DMS 273 treated with DMSO at 0.1 percent for 48 hours (cell line): ENCODE measurements around the gene EPS15.

ENCODE experiments used
- DNase-seq: peaks from one replicate; lab custom pipeline; 2025; lab: John Stamatoyannopoulos, UW

The EPS15 gene

DNA sequence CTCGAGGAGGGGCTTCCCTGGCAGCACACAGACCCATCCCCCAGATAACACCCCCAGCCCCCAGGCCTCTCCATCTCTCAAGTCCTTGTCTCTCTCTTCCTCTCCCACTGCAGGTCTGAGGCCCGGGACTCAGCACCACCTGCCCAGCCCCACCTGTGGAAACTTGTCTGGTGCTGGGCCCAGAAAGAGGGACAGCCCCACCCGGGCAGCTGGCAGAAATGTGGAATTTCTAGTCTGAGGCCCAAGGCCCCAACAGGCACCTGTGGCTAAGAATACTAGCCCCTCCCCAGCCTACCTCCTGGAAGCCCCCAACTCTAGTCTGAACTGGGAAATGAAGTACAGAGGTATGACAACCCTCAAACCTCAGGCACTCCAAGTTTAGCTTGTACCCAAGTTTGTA lies 204.1 kb downstream of the EPS15 start:
- DNase-seq: no peak

DNA sequence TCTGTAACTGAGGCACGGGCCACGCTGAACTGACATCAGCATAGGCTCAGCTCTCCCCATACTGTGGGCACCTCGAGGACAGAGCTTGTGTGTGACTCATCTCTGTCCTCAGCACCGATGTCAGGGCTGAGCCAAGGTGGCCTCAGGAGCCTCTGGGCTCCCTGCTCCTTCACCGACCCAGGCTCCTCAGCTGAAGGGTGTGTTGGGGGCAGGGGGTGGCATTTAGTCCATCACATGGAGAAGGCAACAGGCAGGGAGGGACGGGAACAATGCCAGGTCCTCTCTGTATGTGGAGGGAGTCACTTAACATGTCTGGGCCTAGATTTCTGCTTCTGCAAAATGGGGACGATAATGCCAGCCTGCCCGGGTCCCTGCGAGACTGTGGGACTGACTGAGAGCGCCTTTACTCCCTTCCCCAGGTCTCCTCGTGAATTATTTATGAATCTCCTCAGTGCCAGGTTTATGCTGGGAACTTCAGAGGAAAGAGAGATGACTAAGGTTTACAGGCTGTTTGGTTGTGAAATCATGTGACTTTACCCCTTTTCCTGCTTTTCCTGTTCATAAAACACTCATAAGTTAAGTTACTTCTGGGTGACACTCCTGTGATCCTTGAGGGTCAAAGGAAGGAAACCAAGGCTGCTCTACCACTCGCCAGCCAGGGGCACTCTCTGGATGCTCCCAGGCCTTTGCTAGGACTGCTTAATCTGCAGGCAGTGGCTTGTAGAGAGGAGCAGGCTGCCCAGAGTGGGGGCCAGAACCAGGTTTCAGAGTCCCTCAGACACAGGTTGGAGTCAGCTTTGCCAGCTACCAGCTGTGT lies 204.9 kb downstream of the EPS15 start:
- DNase-seq: peak; percentile 34

DNA sequence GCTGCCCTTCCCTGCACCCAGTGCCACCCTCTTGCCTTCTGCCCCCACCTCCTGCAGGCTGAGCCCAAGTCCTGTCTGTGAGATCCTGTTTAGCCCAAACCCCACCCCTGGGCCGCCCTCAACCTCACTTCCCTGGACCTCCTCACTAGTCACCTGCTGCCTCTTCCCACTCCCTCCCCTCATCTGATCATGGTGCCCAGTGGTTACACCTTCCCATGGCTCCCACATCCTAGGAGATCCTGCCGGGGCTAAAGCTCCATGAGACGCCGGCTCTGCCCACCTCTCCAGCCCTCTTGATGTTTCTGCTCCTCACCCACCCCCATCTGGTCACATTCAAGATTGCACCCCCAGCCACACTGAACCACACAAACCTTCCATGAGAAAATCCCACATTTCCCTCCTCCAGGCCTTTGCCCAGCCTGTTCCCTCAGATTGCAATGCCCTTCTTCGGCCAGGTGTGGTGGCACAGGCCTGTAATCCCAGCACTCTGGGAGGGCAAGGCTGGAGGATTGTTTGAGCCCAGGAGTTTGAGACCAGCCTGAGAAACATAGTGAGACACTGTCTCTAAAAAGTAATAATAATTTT lies 205.7 kb downstream of the EPS15 start:
- no peak for DNase-seq

DNA sequence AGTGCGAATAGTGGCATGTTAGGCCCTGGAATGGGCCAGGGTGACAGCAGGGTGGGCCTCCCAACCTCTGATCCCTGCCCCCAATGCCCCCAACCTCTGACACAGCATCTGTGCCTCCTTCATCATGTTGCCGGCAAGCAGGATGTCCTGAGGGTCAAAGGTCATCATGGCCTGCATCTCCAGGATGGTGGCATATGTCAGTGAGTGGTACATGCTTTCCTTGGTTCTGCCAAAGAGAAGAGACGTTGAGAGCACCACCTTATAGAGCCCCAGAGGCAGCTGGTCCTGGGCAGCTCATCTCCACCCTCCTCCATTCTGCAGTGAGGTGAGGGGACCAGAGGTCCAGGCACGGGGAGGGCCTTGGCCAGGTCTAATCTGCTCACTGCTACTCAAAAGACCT lies 206.3 kb downstream of the EPS15 start:
- no peak for DNase-seq

DNA sequence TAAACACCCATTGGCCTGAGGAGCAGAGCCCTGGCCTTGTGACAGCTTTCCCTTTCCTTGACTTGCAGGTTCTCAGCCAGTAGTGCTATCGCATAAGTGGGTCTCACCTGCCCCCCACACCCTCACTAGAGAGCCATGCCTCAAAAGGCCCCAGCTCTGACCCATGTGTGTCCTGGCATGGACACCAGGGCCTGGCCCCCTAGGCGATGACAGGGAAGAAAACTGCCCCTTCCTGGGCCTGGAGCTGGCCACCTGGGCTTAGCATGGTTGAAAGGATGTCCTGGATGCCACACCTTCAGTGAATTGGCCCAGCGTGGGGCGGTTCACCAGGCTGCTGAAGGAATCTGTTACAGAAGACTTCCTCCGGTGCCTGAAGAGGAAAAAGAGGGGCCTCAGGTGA lies 207.2 kb downstream of the EPS15 start:
- no peak for DNase-seq

DNA sequence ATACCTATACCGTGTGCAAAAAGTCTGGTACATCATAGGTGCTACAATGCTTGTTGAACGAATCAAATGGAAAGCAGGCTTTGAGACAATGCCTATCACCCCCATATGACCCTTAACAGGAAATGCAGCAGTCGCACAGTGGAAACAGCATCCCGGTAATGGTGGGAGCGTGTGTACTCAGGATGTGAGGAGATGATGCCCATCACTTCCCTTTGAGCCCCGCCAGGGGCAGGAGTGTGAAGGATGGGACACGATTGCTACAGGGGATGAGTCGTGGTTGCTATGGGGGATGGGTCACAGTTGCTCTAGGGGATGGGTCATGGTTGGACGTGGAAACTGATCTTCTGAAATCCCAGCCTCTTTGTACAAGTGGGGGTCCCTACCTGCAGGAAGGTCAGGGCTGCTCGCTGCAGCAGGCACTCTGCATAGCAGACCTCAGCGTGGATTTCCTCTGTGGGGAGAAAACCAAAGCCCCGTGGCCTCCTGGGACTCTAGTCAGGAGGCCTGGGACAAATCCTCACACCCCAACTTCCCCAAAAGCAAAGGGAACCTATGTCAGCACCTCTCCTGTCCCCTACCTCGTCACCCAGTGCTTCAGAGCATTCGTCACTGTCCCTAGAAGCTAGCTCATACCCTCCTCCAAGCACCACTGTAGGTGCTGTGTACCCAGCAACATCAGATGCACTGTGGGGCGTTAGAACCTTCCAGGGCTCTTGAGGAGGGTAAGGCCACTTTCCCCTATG lies 208.0 kb downstream of the EPS15 start:
- DNase-seq: no peak

DNA sequence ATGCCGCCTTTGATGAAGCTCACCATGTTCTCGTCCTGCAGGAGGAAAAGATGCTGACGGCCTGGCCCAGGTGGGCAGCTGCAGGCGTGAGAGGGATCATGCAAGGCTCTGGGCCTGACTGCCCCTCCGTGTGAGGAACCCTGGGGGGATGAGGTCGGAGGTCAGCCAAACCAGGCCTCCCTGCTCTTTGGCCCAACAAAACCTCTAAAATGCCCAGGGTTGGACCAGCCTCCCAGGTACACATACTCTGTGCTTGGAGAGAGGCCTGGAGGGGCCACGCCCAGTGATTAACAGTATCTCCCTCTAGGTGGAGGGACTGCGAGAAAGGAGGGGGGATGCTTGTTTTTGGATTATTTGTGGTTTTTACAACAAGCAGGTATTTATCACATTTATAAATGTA lies 209.8 kb downstream of the EPS15 start:
- no peak for DNase-seq

DNA sequence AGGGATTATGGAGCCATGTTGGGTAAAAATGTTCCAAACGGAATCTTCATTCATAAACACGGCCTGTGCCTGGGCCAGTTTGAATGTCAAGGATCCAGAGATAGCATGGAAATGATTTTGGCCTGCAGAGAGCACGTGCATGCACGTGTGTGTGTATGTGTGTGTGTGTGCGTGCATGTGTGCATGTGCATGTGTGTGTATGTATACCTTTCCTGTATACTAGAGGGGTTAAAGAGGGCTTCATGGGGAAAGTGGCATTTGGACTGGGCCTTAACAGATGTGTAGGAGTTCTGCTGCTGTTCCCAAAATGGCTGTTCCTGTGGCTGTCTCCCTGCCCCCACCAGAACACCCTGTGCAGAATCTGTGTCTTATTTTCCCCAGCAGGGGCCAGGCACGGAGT lies 210.4 kb downstream of the EPS15 start:
- DNase-seq: no peak

DNA sequence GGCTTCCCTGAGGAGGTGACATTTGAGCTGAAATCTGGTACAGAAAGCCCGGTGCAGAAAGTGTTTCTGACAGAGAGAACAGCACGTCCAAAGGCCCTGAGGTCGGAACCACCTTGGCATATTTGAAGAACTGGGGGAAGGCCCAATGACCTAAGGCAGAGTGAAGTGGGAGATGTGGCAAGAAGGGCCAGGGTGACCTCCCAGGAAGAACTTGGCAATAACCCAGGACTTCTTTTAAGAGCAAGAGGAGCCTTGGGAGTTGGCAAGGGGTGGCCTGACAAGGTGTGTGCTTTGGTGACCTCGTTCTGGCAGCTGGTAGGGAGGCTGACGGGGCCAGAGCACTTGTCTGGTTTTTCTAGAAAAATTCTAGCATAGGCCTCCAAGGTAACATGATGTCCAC lies 212.1 kb downstream of the EPS15 start:
- no peak for DNase-seq

DNA sequence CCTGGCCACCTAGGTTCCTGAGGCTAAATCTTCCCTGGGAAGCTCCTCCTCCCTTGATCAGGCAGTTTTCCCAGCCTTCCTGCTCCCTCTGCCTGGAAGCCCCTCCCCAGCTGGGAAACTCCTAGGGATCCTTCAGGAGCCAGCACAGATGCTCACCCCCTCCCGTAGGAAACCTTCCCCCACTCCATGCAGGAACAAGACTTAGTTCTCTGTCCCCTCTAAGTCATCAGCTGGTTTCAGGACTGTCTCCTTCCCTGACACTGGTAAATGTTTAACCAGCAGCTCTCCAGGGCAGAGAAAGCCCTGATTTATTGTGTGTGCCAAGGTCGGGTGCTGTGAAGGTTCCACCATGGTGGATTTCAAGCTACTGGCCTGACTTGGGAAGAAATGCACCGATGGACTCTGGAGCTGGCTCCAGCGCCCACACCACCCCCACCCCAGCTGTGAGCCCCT lies 213.7 kb downstream of the EPS15 start:
- DNase-seq: no peak

DNA sequence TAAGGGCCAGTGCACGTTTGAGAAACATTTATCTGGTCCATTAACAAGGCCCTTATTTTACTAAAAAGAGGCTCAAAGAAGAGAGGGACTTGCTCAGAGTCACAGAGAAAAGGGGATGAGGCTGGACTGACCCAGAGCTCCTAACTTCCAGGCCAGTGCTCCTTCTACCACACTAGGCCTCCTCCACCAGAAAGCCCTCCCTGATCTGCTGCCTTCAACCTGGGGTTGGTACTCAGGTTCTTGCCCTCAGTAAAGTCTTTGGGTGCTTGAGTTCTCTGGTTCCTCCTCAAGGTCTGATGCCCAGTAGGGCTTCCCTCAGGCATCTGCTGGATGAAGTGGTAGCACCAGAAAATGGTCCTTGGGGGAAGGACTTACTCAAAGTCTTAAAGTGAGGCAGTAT lies 214.7 kb downstream of the EPS15 start:
- no peak for DNase-seq
